Astrocyte of the hippocampus (primary cell): ENCODE measurements around the gene ASCC3.
"Not testable (repeated sequence)": the region's sequence is repeated elsewhere in the genome, so short reads cannot be mapped to it uniquely, and the experiment has no call there.

ENCODE experiments used
- DNase-seq: peaks from one replicate; pipeline ENCODE4 v3.0.0; 2011; ENCODE audit warnings: low read depth, low spot score

ASCC3 gene, protein sequence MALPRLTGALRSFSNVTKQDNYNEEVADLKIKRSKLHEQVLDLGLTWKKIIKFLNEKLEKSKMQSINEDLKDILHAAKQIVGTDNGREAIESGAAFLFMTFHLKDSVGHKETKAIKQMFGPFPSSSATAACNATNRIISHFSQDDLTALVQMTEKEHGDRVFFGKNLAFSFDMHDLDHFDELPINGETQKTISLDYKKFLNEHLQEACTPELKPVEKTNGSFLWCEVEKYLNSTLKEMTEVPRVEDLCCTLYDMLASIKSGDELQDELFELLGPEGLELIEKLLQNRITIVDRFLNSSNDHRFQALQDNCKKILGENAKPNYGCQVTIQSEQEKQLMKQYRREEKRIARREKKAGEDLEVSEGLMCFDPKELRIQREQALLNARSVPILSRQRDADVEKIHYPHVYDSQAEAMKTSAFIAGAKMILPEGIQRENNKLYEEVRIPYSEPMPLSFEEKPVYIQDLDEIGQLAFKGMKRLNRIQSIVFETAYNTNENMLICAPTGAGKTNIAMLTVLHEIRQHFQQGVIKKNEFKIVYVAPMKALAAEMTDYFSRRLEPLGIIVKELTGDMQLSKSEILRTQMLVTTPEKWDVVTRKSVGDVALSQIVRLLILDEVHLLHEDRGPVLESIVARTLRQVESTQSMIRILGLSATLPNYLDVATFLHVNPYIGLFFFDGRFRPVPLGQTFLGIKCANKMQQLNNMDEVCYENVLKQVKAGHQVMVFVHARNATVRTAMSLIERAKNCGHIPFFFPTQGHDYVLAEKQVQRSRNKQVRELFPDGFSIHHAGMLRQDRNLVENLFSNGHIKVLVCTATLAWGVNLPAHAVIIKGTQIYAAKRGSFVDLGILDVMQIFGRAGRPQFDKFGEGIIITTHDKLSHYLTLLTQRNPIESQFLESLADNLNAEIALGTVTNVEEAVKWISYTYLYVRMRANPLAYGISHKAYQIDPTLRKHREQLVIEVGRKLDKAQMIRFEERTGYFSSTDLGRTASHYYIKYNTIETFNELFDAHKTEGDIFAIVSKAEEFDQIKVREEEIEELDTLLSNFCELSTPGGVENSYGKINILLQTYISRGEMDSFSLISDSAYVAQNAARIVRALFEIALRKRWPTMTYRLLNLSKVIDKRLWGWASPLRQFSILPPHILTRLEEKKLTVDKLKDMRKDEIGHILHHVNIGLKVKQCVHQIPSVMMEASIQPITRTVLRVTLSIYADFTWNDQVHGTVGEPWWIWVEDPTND (N-terminal part only)

GRCh38 chr6:100880853-100881706 is at the start of gene ASCC3:
Gene ASCC3 (minus strand): TSS chr6:100881329. CDS start chr6:100867997, 13,332 bp downstream.
- DNase-seq = peak; percentile 96

- DNase-seq = no peak
Measured at GRCh38 chr6:100925749-100926148, 44.6 kb upstream of the ASCC3 start.

DNA sequence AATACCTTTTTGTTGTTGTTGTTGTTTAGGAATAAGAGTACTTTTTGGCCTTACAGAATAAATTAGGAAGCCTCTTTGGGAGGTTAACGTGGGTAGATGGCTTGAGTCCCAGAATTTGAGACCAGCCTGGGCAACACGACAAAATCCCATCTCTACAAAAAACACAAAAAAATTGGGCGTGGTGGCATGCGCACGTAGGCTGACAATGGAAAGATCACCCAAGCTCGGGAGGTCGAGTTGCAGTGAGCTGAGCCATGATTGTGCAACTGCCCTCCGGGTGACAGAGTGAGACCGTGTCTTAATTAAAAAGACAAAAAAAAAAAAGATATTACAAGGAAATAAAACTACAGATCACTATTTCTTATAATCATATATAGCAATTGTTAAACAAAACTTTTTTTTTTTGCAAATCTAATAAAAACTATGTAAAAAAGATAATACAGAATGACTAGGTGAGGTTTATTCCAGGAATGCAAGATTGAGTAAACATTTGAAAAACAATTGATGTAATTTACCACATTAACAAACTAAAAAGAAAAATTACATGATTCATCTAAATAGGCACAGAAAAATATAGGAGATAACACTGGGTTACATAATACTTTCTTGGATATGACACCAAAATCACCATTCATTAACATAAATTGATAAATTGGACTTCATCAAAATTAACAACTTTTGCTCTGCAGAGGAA is 43.6 kb upstream of the ASCC3 start:
- DNase-seq = no peak

GRCh38 chr6:100923481-100924165 is 42.5 kb upstream of the ASCC3 start:
- DNase-seq = no peak

DNA sequence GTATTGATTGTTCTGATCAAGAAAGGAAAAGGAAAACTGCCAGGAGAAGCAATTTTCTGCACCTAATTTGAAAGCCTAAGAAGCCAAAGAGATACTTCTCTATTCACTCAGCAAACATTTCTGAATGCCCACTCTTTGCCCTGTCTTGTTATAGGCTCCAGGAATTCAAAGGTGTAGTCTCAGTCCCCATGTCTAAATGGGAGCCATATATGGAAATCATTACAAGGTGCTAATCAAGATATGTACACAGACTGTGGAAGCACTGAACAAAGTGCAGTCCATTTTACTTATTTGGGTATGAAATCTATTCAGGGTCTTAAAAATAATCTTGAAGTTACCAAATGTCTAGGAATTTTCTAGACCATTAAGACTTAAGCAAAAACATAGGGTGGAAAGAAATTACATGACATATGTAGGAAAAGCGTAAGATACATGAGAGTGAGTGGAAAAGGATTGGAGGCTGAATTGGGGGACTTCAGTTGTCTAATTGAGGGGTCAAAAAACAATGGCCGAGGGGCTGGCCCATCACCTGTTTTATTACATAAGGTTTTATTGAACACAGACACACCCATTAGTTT is 39.0 kb upstream of the ASCC3 start:
- no peak for DNase-seq

GRCh38 chr6:100918152-100918551 is 37.0 kb upstream of the ASCC3 start:
- no peak for DNase-seq

GRCh38 chr6:100915876-100916275 is 34.7 kb upstream of the ASCC3 start:
- DNase-seq = no peak

DNA sequence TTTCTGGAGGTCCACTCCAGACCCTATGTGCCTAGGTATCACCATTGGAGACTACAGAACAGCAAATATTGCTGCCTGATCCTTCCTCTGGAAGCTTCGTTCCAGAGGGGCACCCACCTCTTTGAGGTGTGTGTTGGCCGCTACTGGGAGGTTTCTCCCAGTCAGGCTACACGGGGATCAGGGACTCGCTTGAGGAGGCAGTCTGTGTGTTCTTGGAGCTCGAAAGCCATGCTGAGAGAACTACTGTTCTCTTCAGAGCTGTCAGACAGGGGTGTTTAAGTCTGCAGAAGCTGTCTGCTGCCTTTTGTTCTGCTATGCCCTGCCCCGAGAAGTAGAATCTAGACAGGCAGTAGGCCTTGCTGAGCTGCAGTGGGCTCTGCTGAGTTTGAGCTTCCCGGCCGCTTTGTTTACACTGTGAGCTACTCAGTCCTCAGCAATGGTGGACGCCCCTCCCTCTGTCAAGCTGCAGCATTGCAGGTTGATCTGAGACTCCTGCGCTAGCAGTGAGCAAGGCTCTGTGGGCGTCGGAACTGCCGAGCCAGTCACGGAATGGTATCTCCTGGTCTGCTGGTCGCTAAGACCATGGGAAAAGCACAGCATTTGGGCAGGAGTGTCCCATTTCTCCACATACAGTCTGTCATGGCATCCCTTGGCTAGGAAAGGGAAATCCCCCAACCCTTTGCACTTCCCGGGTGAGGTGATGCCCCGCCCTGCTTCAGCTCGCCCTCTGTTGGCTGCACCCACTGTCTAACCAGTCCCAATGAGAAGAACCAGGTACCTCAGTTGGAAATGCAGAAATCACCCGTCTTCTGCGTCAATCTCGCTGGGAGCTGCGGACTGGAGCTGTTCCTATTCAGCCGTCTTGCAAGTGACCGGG is 32.5 kb upstream of the ASCC3 start:
- DNase-seq = no peak

GRCh38 chr6:100906325-100906724 is 25.2 kb upstream of the ASCC3 start:
- no peak for DNase-seq

DNA sequence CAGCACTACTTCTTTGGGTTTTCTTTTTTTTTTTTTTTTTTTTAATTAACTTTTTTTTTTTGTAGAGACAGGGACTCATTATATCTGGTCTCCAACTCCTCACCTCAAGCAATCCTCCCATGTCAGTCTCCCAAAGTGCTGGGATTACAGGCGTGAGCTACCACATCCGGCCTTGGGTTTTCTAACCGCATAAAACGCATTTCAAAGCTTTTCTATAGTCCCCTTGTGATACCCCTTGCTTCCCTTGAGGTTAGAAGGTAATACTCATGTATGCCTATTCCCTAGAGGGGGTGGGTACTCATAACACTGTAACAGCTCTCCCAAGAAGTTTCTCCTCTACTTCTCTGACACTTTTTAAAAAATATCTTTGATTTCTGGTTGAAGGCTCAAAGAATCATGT is 23.9 kb upstream of the ASCC3 start:
- no peak for DNase-seq

DNA sequence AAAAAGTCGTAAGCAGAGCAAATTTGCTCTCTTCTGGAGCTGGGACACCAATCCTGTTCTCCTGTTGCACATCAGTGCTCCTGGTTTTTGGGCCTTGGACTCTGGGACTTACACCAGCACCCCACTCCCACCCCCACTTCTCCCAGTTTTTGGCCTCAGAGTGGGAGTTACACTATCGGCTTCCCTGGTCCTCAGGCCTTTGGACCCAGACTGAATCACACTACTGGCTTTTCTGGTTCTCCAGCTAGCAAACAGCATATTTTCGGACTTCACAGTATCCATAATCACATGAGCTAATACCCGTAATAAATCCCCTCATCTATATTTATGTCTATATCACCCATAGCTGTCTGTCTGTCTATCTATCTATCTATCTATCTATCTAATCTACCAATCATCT is 23.2 kb upstream of the ASCC3 start:
- no peak for DNase-seq

DNA sequence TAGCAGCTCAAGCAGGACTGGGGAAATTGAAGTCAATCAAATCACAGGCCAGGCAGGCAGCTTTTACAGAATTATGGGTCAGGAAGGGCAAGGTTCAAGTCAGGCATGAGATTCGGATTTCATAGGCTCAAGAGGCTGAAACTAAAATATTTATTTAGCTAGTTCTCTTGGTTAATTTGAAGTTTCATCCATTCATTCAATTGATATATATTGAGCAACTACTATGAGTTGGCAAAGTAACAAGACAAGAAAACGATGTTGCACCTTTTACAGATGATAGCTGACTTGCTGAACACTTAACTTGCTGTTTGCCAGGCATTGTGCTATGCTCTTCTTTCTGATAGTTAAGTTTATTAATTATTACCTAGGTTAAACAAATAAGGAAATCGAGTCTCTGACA is 20.5 kb upstream of the ASCC3 start:
- DNase-seq = no peak

DNA sequence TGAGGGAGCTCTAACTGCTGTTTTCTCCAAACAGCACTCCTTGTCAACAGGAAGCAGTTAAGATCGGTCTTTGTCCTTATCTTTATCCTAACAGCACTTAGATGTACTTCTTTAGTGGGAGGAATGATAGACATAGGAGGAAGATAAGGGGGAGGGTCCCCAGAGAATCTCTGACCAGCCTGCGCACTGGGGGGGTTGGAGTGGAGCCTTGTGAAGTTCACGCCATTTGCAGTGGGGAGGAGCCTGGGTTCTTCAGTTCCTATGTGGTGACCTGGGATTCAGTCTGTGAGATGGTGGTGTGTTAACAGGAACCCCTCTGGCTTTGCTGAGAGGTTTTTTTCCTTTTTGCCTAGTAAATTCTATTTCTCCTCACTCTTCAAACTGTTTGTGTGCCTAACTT is 18.1 kb upstream of the ASCC3 start:
- DNase-seq = no peak

DNA sequence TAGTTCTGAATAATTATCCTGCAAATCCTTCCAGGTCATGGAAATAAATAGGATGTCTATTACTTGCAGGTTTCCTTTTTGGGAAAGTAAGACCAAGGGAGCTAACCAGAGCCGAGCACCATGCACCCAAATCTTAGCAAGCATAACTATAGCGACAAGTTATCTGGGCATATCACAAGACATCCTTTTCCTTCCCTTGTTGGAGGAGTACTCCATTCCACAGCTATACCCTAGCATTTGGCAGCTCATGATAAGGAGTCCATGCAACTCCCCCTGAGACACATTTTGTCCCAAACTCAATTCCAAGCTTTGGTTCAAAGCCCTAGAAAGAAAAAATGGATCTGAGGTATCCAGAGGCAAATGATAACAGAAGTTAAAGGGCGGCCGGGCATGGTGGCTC is 16.5 kb upstream of the ASCC3 start:
- DNase-seq = no peak

DNA sequence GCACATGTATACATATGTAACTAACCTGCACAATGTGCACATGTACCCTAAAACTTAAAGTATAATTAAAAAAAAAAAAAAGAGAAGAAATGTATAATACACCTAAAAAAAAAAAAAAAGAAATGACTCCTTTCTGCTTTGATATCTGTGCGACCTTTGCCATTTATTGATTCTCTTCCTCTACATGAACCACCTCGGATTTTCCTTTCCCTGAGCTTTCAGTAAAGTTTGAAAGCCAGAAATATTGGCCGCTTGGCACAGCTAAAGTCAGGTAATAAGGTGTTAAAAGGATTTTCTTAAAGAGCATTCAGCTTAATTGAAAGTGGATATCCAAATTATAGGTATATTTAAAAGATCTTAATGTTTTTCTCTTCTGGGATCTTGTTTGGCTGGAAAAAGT is 12.6 kb upstream of the ASCC3 start:
- no peak for DNase-seq

DNA sequence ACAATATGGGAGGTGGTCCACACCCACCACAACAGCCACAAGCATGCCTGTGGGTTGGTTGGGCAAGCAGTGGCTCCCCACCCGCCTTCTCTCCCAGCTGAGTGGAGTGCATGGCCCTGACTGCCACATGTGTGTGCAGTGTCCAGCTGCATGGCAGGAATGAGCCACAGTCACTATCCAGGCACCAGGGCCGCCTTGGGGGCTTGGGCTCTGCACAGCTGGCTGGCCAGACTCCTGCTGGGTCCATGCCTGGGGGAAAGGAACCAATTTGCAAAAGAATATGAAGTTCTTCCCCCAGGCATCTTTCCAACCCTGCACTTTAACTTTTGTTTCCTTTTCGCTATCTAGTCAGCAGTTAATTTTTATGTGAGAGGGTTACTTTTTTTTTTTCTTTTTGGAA is 11.6 kb upstream of the ASCC3 start:
- DNase-seq = peak; percentile 16

GRCh38 chr6:100892116-100892515 is 11.0 kb upstream of the ASCC3 start:
- DNase-seq = no peak

- DNase-seq = no peak
Measured at GRCh38 chr6:100891079-100891478, 9.9 kb upstream of the ASCC3 start.

- DNase-seq = not testable (repeated sequence)
Measured at GRCh38 chr6:100890646-100891045, 9.5 kb upstream of the ASCC3 start.
